Stimulated activated CD8-positive, alpha-beta memory T cell treated with anti-CD3 and anti-CD28 coated beads, Interleukin-7, amount 100 ng/mL, for 48 hours (primary cell): Measurements from ENCODE around the gene INTS1.

Experiments used
- DNase-seq, 2 donors: peaks; one replicate each; pipeline ENCODE4 v3.0.0-alpha.2; 2020; ENCODE audit warnings: low read depth in 1 of 2; ENCODE audit errors: extremely low read depth in 1 of 2

INTS1 gene

DNA sequence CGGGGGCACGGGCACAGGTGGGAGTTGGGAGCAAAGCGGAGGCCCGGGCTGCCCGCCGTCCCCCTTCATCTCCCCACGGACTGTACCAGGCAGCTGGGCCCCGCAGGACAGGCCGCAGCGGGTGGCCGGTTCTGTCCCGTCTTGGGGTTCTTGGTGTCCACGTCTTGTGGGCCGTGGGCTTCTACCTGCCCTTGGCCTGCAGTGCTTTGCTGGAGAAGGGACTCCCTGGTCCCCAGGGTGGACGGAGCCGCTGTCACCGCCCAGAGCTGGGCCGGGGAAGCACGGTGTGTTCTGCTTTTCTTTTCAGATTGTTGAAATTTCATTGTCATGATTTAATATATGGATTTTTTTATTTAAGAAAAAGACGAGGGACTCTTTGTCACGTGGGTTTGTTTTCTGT is 38.1 kb upstream of the INTS1 start:
- DNase-seq = no peak

DNA sequence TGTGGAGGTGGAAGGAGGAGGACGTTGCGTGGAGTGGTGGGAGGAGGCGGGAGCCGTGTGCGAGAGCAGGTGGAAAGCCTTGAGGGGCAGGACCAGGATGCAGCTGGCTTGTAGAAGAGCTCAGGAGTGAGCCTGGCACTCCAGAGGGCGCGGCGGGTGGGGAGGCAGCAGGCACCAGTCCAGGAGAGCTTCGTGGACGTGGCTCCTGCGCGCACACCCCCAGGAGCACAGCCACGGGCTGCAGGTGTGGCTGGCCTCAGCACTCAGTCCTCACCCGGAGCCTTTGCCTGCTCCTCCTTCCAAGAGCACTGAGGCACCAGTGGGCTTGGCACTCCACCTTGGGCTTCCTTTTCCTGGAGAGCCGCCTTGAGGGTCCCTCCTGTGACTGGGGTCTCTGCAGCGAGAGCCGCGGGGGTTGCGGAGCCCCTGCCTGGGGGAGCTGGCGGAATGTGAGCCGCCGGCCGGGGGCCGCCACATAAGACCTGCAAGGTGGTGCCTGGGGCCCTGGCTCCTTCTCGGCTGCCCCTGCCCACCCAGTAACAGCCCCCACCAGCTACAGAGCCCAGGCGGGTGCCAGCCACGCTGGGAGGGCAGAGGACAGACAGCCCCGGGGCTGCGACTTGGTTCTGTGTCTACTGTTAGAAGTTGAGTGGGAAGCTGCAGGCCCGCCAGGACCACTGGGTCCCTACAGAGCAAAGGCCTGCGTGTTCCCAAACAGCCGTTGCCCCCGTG is 37.4 kb upstream of the INTS1 start:
- DNase-seq = no peak

DNA sequence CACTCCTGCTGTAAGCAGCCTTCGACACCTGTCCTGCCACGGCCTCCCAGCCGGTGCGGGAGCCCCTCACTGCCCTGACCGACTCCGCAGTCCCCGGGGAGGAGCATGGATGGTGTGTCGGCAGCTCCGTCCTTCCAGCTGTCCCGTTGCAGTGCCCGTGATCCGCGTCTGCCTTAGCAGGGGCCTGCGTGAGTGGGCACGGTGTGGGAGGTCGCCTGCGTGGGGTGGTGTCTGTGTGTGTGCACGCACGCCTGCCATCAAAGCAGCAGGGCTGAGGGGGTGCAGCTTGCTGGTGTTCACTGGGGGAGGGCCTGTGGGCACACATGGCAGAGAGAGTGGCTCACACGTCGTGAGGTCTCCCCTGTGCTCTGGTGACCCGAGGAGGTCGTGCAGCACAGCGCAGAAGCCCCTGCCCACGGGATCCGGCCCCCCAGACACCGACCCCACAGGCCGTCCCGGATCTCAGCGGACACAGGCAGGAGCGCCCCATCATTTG is 36.6 kb upstream of the INTS1 start:
- DNase-seq = no peak

DNA sequence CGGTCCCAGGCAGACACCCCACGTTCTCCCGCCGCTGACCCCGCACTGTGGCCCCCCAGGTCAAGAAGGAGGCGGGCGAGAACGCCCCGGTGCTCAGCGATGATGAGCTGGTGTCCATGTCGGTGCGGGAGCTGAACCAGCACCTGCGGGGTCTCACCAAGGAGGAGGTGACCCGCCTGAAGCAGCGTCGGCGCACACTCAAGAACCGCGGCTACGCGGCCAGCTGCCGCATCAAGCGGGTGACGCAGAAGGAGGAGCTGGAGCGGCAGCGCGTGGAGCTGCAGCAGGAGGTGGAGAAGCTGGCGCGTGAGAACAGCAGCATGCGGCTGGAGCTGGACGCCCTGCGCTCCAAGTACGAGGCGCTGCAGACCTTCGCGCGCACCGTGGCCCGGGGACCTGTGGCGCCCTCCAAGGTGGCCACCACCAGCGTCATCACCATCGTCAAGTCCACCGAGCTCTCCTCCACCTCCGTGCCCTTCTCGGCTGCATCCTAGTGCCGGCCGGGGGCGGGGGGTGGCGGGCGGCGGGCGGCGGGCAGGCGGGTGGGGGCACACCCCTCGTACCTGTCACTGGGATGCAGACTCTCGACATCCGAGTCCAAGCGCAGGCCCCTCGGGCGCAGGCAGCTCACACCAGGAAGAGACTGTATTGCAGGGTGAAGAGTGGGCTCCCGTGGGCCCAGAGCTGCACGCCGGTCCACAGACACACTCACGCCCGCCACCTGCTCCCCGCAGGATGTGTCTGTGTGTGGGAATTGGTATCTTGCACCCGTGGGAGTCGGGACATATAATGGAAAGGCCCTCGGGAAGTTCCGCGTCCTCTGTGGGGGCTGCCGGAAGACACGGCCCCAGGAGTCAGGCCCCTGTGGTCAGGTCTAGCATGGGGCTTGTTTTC is 35.9 kb upstream of the INTS1 start:
- DNase-seq = no peak

- no peak for DNase-seq
These were observed 35.1 kb upstream of the INTS1 start for GRCh38 chr7:1539181-1539881.

DNA sequence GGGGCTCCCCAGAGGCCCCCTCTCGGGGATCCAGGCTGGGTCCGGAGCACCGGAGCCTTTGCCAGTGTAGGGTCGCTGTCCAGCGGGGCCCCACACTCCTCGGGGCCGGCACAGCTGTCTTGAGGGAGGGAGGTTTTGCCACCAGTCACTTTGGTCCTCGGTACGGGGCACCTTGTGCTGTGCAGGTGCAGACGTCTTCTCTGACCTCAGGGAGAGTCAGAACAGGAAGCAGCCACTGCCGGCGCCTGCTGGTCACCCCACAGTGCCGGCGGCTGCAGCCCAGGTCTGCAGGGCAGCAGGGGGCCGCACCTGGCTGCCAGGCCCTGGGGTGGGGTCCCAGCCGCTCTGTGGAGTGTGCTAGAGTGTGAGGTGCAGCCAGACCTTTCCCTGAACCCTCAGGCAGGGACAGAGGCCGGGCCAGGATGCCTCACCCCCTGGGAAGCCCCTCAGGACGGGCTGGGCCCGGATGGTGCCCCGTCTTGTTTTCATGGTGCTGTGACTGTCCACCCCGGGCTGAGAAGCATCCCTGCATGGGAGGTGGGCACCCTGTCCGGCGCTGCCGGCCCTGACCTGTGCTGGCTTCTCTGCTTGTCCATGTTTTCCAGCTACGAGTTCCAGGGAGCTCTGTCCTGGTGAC is 34.5 kb upstream of the INTS1 start:
- no peak for DNase-seq

GRCh38 chr7:1537535-1538412 is 33.6 kb upstream of the INTS1 start:
- no peak for DNase-seq

DNA sequence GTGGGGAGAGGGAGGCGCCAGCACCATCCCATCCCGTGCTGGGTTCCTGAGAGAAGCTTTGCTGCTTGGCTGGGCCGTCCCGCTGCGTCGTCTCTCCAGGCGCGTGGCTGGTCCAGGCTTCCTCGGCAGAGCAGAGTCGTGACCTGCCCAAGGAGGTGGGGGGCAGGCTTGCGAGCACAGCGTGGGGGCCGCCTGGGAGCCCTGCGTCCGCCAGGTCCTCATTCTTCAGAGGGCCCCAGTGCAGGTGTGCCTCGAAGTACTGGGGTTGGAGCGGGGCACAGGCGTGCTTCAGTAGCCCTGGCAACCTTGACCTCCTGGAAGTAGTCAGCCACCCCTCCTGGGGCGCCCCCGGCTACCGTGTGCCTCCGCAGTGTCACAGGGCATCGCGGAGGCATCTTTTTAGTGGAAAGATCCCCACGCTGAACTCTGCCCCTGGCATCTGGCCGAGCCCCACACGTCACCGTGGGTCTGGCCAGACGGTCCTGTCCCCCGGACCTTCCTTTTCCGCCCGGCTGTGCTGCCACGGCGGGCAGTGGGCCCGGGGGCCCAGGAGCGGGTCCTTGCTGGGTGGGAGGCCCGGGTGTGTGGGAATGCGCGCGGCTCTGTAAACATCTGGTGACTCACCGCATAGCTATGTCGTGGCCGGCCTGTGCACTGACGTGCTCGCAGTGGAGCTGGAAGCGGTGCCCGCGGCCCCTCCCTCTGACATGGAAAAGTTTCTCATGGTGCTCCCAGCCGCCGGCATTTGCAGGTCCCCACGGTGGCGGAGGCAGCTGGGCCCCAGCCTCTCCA is 32.8 kb upstream of the INTS1 start:
- DNase-seq = no peak

DNA sequence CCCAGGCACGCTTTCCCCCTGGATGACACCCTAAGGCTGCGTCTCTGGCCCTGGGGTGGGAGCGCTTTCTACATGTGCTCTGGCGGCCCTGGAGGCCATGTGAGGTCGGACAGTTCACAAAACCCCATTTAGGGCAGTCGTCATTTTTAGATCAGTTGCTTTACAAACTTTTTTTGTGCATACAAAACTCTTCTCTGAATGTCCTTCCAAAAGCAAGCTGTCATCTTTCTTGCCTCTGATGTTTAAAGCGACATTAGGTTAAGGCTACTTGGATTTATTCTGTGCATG is 32.2 kb upstream of the INTS1 start:
- no peak for DNase-seq

- no peak for DNase-seq
These were observed 31.7 kb upstream of the INTS1 start for GRCh38 chr7:1535701-1536454.

DNA sequence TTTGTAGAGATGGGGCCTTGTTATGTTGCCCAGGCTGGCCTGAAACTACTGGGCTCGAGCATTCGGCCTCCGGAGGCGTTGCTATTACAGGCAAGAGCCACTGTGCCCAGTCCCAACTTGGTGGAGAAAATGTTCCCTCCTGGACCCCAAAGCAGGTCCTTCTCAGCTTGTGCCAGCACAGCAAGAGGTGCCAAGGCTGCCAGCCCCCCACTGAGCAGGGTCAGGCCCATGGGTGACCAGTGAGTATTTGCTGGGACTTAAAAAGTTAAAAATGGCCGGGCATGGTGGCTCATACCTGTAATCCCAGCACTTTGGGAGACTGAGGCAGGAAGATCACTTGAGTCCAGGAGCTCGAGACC is 30.9 kb upstream of the INTS1 start:
- no peak for DNase-seq

- DNase-seq = no peak
These were observed 30.3 kb upstream of the INTS1 start for GRCh38 chr7:1534330-1535099.

DNA sequence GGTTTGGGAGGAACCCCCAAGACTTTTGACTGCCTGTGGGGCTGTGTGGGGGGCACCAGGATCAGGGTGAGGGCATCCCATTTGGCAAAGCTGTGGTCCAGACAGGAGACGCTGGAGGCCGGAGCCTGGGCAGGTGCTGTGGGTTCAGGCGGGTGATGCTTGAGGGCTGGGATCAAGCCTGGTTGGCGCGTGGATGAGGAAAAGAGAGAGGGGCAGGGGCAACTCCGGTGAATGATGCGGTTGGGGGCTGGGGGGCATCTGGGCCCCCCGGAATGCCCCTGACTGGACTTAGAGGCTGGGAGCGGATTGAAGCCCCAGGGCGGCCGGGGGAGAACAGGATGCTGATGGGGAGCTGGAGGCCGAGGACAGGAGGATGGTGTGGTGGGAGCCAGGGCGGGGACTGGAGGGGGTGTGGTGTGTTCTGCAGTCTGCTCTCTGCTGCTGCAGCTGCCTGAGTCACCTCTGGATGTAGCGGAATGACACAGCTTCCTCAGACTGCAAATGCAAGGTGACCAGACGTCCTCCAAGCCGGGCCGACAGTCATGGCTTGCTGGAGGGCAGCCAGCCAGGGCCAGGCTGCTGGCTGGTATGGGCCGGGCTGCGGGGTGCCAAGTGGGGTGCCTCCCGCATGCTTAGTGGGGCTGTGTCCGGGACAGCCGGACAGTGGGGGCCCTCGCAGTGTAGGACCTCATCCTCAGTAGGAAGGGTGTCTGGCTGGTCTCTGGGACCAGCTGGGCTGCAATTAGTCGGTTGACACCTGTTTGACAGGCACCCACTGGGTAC is 29.5 kb upstream of the INTS1 start:
- DNase-seq = peak; percentile 29 to 43

GRCh38 chr7:1533255-1533546 is 29.0 kb upstream of the INTS1 start:
- no peak for DNase-seq

DNA sequence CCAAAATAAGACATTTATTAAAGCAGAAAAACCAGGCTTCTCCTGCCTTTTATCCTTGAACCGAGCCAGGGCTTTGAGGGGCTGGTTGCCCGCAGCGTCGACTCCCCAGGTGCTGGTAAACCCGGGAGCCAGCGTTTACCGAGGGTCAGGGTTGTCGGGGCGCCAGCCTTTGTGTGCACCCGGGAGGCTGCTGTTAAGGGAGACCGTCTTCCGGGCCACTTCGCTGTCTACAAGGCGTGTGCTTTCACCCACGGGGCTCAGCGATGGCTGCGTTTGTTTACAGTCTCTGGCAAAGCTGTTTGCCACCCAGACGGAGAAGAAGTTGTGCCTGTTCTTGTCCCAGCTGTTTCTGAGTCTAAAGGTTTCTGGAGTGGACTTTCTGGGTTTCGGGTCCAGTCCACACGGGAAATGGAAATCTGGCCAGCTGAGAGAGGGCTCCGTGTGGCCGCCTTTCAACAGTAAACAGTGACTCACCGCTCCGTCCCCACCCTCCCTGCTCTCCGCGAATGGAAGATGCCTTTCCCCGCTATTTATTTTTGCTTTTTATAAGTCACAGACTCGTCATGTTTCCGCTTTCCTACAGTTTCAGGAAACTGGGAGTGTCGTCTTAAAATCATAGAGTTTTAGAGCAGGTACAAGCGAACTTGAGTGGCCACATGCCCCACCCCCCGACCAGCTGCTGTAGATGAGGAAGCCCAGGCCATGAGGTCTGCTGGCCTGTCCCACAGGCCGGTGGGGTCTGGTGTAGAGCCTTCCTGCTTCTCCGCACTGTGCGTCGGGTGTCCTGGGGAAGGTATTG is 28.5 kb upstream of the INTS1 start:
- DNase-seq = peak in 1 of 2 donors; percentile 24

DNA sequence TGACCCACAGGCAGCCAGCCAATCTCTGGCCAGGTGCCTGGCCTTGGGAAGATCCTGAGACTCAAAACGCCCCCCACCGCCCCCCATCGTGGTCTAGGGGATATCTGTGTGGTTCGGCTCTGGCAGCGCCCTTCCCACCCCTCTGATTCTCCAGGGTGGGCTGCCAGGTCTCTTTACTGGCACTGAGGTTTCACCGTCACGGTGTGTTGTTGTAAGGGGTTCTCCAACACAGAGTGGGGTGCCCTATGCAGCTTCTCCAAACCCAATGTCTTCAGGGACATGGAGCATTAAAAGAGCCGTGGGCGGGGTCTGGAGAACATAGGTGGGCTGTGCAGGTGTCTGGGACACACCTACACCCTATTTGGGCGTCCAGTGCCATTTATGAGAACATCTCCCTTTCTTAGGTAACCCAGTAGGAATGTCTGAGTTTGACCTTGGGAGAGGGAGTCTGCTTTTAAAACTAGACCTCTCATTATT is 27.8 kb upstream of the INTS1 start:
- DNase-seq = no peak
